Activated CD4-positive, alpha-beta T cell treated with anti-CD3 and anti-CD28 coated beads, Interleukin-2, amount 50 U/mL, for 16 hours (primary cell): Measurements from ENCODE around the gene CALU.

Experiments used
- DNase-seq: peaks from one replicate; pipeline ENCODE4 v3.0.0-alpha.2; 2020

Gene CALU

GRCh38 chr7:128726059-128726736, 13.0 kb upstream of the CALU start:
- no peak for DNase-seq

- no peak for DNase-seq
Measured at GRCh38 chr7:128726737-128727072, 12.5 kb upstream of the CALU start.

- no peak for DNase-seq
Measured at GRCh38 chr7:128727239-128727638, 11.9 kb upstream of the CALU start.

GRCh38 chr7:128728598-128728997, 10.6 kb upstream of the CALU start:
- DNase-seq = no peak

- DNase-seq = no peak
Measured at GRCh38 chr7:128729494-128729893, 9.7 kb upstream of the CALU start.

- no peak for DNase-seq
Measured at GRCh38 chr7:128731184-128731583, 8.0 kb upstream of the CALU start.

- DNase-seq = no peak
Measured at GRCh38 chr7:128732521-128733277, 6.5 kb upstream of the CALU start.

- DNase-seq = no peak
Measured at GRCh38 chr7:128733278-128733645, 5.9 kb upstream of the CALU start.

- no peak for DNase-seq
Measured at GRCh38 chr7:128734890-128735289, 4.3 kb upstream of the CALU start.

- DNase-seq = no peak
Measured at GRCh38 chr7:128735436-128735835, 3.7 kb upstream of the CALU start.

GRCh38 chr7:128737441-128737840, 1.7 kb upstream of the CALU start:
- no peak for DNase-seq

- DNase-seq = no peak
Measured at GRCh38 chr7:128737867-128738385, 1.2 kb upstream of the CALU start.

GRCh38 chr7:128738570-128739047, 550 bp upstream of the CALU start:
- no peak for DNase-seq

GRCh38 chr7:128739990-128740682, 977 bp downstream of the CALU start:
- no peak for DNase-seq

GRCh38 chr7:128740996-128741395, 1.8 kb downstream of the CALU start:
- no peak for DNase-seq

GRCh38 chr7:128741491-128741890, 2.3 kb downstream of the CALU start:
- DNase-seq = no peak

- no peak for DNase-seq
Measured at GRCh38 chr7:128742206-128742605, 3.0 kb downstream of the CALU start.

GRCh38 chr7:128743112-128743772, 4.1 kb downstream of the CALU start:
- no peak for DNase-seq

- DNase-seq = no peak
Measured at GRCh38 chr7:128744366-128744905, 5.3 kb downstream of the CALU start.

GRCh38 chr7:128745706-128746105, 6.5 kb downstream of the CALU start:
- no peak for DNase-seq

- no peak for DNase-seq
Measured at GRCh38 chr7:128747327-128748079, 8.3 kb downstream of the CALU start.

GRCh38 chr7:128752251-128752650, 13.1 kb downstream of the CALU start:
- DNase-seq = no peak
